ENCODE results near the gene ATP8B1.

DNA sequence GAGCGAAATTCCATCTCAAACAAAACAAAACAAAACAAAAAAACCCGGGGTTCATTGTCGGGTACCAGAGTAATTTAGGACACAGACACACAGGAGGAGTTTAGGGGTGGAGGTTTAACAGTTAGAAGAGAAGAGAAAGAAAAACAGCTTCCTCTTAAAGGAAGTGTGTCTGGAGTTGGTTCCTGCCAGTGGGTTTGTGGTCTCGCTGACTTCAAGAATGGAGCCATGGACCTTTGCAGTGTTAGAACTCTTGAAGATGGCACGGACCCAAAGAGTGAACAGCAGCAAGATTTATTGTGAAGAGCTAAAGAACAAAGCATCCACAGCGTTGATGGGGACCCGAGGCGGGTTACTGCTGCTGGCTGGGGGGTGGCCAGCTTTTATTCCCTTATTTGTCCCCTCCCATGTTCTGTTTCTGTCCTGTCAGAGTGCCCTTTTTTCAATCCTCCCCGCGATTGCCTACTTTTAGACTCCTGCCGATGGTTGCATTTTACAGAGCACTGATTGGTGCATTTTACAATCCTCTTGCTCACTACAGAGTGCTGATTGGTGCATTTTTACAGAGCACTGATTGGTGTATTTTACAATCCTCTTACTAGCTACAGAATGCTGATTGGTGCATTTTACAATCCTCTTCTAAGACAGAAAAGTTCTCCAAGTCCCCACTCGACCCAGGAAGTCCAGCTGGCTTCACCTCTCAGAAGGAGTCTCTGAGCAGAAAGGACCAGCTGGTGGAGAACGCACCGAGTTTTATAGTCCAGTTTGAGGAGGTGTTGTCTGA is 28.7 kb upstream of the ATP8B1 start:
- TF ChIP-seq GATA3 (IDR thresholded peaks at IDR 0.05; ENCODE audit: low read depth, low read length), result no peak
- no peak for TF ChIP-seq GATA2 (IDR thresholded peaks at IDR 0.05; ENCODE audit: low read depth, low read length)
